ENCODE measurements around the gene JAZF1.

Gene JAZF1

DNA sequence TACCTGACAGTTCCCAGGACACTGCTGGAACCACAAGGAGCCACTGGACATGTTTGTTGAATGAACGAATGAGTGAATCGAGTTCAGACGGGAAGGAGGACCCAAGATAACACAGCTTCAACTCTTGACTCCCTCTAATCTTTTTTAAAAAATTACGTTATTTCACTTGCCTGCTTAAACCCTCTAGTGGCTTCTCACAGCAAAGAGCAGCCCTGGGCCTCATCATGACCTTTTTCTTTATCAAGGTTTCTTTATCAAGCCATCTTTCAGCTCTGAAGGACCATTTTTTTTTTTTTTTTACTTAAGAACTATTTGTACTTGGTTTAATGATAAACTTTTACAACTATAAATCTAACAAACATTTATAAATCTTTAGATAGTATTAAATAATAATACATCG is 330.1 kb downstream of the JAZF1 start:
- no peaks in the 10 kb centered on the region for H3K4me1 ChIP-seq (ENCODE audit: control insufficient read depth, low read length)
- H3K4me3 ChIP-seq (ENCODE audit: low read length), result no peak overlapping the region
- H3K27ac ChIP-seq (ENCODE audit: low read depth, low read length), result no peak overlapping the region
- H3K36me3 ChIP-seq (ENCODE audit: control insufficient read depth, low read length), result no peaks in the 10 kb centered on the region; the same call in 1 of the 2 replicates
- no peaks in the 10 kb centered on the region for H3K9me2 ChIP-seq (replicated peaks; ENCODE audit: control insufficient read depth, low read length)
- TF ChIP-seq, protein P1, sequence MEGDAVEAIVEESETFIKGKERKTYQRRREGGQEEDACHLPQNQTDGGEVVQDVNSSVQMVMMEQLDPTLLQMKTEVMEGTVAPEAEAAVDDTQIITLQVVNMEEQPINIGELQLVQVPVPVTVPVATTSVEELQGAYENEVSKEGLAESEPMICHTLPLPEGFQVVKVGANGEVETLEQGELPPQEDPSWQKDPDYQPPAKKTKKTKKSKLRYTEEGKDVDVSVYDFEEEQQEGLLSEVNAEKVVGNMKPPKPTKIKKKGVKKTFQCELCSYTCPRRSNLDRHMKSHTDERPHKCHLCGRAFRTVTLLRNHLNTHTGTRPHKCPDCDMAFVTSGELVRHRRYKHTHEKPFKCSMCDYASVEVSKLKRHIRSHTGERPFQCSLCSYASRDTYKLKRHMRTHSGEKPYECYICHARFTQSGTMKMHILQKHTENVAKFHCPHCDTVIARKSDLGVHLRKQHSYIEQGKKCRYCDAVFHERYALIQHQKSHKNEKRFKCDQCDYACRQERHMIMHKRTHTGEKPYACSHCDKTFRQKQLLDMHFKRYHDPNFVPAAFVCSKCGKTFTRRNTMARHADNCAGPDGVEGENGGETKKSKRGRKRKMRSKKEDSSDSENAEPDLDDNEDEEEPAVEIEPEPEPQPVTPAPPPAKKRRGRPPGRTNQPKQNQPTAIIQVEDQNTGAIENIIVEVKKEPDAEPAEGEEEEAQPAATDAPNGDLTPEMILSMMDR (IDR thresholded peaks at IDR 0.05; ENCODE audit: low read depth, low read length, poor library complexity, severe bottlenecking), result no peak
- TF ChIP-seq EZH2phosphoT487 (IDR thresholded peaks at IDR 0.05; ENCODE audit: borderline replicate concordance, low read length), result no peak
- H3K9me3 ChIP-seq (ENCODE audit: control insufficient read depth, insufficient read depth, low read length), result no peaks in the 10 kb centered on the region
- H4K20me1 ChIP-seq (ENCODE audit: control insufficient read depth, insufficient read depth, low read depth, low read length), result no peaks in the 10 kb centered on the region
- no peak overlapping the region for H3K4me2 ChIP-seq (ENCODE audit: low read length)
- H3K27me3 ChIP-seq (ENCODE audit: control insufficient read depth, low read length), result no peaks in the 10 kb centered on the region
- no peaks in the 10 kb centered on the region for H3F3A ChIP-seq (ENCODE audit: control insufficient read depth, insufficient read depth)
- no peaks in the 10 kb centered on the region for H3K79me2 ChIP-seq (ENCODE audit: control insufficient read depth, low read length)

DNA sequence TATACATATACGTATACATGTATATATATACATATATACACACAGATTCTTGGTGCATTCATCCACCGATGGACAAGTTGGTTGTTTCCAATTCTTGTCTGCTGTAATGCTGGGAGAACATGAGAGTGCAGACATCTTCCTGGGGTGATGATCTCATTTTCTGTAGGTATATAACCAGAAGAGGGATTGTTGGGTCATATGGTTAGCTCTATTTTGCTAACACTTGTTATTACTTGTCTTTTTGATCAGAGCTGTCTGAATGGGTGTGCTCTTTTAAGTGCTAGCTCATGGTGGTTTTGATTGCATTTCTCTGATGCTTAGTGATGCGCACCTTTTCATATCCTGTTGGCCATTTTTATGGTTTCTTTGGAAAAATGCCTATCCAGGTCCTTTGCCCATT is 334.2 kb downstream of the JAZF1 start:
- Histone ChIP-seq H3K9me3 (ENCODE audit: control insufficient read depth, insufficient read depth, low read length) (no peaks in the 10 kb centered on the region), H3K4me2 (ENCODE audit: low read length) (no peak overlapping the region), H3K4me1 (ENCODE audit: control insufficient read depth, low read length) (no peaks in the 10 kb centered on the region), H3K79me2 (ENCODE audit: control insufficient read depth, low read length) (no peaks in the 10 kb centered on the region), H3K27me3 (ENCODE audit: control insufficient read depth, low read length) (no peaks in the 10 kb centered on the region), H3K9me2 (replicated peaks; ENCODE audit: control insufficient read depth, low read length) (no peaks in the 10 kb centered on the region), H3F3A (ENCODE audit: control insufficient read depth, insufficient read depth) (no peaks in the 10 kb centered on the region; the same call in 1 of the 2 replicates), H4K20me1 (ENCODE audit: control insufficient read depth, insufficient read depth, low read depth, low read length) (no peaks in the 10 kb centered on the region), H3K27ac (ENCODE audit: low read depth, low read length) (no peak overlapping the region), H3K4me3 (ENCODE audit: low read length) (no peak overlapping the region), H3K36me3 (ENCODE audit: control insufficient read depth, low read length) (no peaks in the 10 kb centered on the region; the same call in 1 of the 2 replicates)
- TF ChIP-seq, protein P1 (IDR thresholded peaks at IDR 0.05; ENCODE audit: low read depth, low read length, poor library complexity, severe bottlenecking), result no peak
- no peak for TF ChIP-seq EZH2phosphoT487 (IDR thresholded peaks at IDR 0.05; ENCODE audit: borderline replicate concordance, low read length)

DNA sequence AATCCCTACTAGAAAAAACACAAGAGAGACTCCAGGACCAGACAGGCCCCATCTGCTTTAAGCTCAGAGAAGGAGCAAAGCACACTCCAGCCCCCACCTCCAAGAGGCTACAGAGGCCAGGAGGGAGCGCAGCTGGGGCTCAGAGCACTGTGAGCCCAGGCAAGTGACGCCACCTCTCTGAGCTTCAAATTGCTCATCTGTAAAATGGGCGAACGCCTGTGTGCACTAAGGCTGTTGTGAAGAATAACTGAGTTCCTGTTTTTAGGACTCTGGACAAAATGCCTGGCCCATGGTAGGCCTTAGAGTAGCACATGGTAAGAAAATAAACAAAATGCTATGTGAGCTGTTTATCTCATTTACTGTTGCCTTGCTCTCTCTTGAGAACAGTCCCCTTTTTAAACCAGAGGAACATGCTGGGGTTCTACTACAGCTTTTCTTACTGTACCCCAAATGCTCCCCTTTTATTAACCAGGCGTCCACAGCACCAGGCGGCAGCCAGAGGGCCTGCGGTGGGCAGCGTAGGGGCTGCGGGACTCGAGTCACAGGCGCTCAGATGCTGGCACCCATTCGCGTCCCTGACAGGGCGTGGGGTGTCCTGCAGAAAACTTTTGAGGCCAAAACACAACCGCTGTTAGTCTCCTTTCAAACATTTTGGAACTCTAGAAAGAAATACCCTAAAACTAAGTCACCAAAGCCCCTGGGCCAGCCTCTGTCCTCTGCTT is 336.9 kb downstream of the JAZF1 start:
- Histone ChIP-seq H3K4me1 (ENCODE audit: control insufficient read depth, low read length) (no peaks in the 10 kb centered on the region), H3K9me2 (replicated peaks; ENCODE audit: control insufficient read depth, low read length) (no peaks in the 10 kb centered on the region), H3K79me2 (ENCODE audit: control insufficient read depth, low read length) (no peaks in the 10 kb centered on the region), H3K4me3 (ENCODE audit: low read length) (no peak overlapping the region), H3K4me2 (ENCODE audit: low read length) (no peak overlapping the region), H3F3A (ENCODE audit: control insufficient read depth, insufficient read depth) (no peaks in the 10 kb centered on the region; the same call in 1 of the 2 replicates), H3K36me3 (ENCODE audit: control insufficient read depth, low read length) (peaks cover 18% of the 10 kb centered on the region), H3K9me3 (ENCODE audit: control insufficient read depth, insufficient read depth, low read length) (no peaks in the 10 kb centered on the region), H4K20me1 (ENCODE audit: control insufficient read depth, insufficient read depth, low read depth, low read length) (no peaks in the 10 kb centered on the region), H3K27me3 (ENCODE audit: control insufficient read depth, low read length) (no peaks in the 10 kb centered on the region), H3K27ac (ENCODE audit: low read depth, low read length) (no peak overlapping the region)
- TF ChIP-seq, protein P1 (IDR thresholded peaks at IDR 0.05; ENCODE audit: low read depth, low read length, poor library complexity, severe bottlenecking), result no peak
- TF ChIP-seq EZH2phosphoT487 (IDR thresholded peaks at IDR 0.05; ENCODE audit: borderline replicate concordance, low read length), result no peak

Data from DOHH2 (cell line).